Measurements from ENCODE around the gene PPIE.

Gene PPIE

DNA sequence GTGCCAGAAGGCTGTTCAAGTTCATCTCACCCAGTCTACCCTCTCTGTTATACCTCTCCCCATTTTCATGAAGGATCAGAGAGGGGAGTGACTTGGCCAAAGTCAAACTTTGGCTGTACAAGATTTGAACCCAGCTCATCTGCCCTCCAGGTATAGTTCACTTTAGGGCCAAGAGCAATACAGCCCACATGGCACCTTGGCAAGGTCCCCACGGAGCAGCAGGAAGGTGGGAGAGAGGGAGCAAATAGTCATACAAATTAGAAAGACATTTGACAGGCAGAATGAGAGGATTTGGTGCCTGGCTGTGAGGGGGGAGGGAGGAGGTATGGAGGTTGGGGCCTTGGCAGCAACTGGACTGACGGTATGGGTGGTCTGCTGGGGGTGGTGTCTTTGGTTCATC, 48.5 kb upstream of the PPIE start:
- Histone ChIP-seq H3K9ac (ENCODE audit: low read length) (no peak overlapping the region), H3K27me3 (ENCODE audit: low read length) (no peaks in the 10 kb centered on the region), H3K9me2 (replicated peaks; ENCODE audit: insufficient read depth, low read length) (no peaks in the 10 kb centered on the region), H3K4me2 (ENCODE audit: low read depth, low read length, poor library complexity, severe bottlenecking) (no peak overlapping the region), H3K4me3 (ENCODE audit: insufficient read depth, low read length, poor library complexity, severe bottlenecking) (no peak overlapping the region), H2AFZ (ENCODE audit: low read depth, low read length, severe bottlenecking) (no peak overlapping the region), H3K36me3 (ENCODE audit: low read length) (no peaks in the 10 kb centered on the region), H3K9me3 (ENCODE audit: insufficient read depth, low read length) (no peaks in the 10 kb centered on the region), H4K20me1 (ENCODE audit: low read depth, low read length) (no peaks in the 10 kb centered on the region), H3F3A (ENCODE audit: insufficient read depth) (no peaks in the 10 kb centered on the region), H3K27ac (ENCODE audit: low read depth, low read length) (no peak overlapping the region), H3K79me2 (ENCODE audit: insufficient read depth, low read length) (no peaks in the 10 kb centered on the region)
- TF ChIP-seq, protein P1, sequence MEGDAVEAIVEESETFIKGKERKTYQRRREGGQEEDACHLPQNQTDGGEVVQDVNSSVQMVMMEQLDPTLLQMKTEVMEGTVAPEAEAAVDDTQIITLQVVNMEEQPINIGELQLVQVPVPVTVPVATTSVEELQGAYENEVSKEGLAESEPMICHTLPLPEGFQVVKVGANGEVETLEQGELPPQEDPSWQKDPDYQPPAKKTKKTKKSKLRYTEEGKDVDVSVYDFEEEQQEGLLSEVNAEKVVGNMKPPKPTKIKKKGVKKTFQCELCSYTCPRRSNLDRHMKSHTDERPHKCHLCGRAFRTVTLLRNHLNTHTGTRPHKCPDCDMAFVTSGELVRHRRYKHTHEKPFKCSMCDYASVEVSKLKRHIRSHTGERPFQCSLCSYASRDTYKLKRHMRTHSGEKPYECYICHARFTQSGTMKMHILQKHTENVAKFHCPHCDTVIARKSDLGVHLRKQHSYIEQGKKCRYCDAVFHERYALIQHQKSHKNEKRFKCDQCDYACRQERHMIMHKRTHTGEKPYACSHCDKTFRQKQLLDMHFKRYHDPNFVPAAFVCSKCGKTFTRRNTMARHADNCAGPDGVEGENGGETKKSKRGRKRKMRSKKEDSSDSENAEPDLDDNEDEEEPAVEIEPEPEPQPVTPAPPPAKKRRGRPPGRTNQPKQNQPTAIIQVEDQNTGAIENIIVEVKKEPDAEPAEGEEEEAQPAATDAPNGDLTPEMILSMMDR (IDR thresholded peaks at IDR 0.05; ENCODE audit: insufficient read depth, low read length, poor library complexity, severe bottlenecking), result no peak

DNA sequence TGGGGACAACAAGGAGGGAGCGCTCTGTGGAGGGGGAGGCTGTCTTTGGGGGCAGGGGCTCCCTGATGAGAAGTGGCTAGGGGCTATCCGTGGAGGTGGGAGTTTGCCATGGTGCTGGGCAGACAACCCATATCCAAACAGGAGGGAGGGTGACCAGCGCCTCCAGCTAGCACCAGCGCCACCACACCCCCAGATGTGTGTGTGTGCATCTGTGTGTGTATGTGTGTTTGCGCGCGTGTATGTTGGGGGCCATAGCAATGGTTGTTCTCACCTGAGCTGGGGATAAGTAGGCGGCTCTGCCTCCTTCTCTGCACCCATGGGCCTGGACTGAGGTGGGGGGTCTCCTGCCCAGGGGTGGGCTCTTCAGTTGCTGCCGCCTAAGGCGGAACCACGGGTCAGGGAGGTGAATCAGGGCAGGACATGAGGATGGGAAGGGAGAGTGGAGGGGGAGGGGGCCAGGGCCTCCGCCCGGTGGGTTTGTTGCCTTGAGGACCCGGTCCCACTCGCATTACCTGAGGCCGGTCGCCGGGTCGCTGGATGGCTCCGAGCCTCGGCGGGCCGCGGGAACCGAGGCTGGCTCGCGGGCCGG, 47.8 kb upstream of the PPIE start:
- Histone ChIP-seq H2AFZ (ENCODE audit: low read depth, low read length, severe bottlenecking) (no peak overlapping the region), H3K79me2 (ENCODE audit: insufficient read depth, low read length) (no peaks in the 10 kb centered on the region), H3K36me3 (ENCODE audit: low read length) (no peaks in the 10 kb centered on the region), H3K9me3 (ENCODE audit: insufficient read depth, low read length) (no peaks in the 10 kb centered on the region), H3K27ac (ENCODE audit: low read depth, low read length) (no peak overlapping the region), H3K4me2 (ENCODE audit: low read depth, low read length, poor library complexity, severe bottlenecking) (peak overlapping the region; percentile 51), H3K4me3 (ENCODE audit: insufficient read depth, low read length, poor library complexity, severe bottlenecking) (no peak overlapping the region), H3K9me2 (replicated peaks; ENCODE audit: insufficient read depth, low read length) (no peaks in the 10 kb centered on the region), H3K27me3 (ENCODE audit: low read length) (no peaks in the 10 kb centered on the region), H3K9ac (ENCODE audit: low read length) (no peak overlapping the region), H4K20me1 (ENCODE audit: low read depth, low read length) (no peaks in the 10 kb centered on the region), H3F3A (ENCODE audit: insufficient read depth) (no peaks in the 10 kb centered on the region)
- TF ChIP-seq, protein P1 (IDR thresholded peaks at IDR 0.05; ENCODE audit: insufficient read depth, low read length, poor library complexity, severe bottlenecking), result no peak
- TF ChIP-seq EZH2phosphoT487 (conservative IDR thresholded peaks at IDR 0.05; ENCODE audit: low read length), result no peak

DNA sequence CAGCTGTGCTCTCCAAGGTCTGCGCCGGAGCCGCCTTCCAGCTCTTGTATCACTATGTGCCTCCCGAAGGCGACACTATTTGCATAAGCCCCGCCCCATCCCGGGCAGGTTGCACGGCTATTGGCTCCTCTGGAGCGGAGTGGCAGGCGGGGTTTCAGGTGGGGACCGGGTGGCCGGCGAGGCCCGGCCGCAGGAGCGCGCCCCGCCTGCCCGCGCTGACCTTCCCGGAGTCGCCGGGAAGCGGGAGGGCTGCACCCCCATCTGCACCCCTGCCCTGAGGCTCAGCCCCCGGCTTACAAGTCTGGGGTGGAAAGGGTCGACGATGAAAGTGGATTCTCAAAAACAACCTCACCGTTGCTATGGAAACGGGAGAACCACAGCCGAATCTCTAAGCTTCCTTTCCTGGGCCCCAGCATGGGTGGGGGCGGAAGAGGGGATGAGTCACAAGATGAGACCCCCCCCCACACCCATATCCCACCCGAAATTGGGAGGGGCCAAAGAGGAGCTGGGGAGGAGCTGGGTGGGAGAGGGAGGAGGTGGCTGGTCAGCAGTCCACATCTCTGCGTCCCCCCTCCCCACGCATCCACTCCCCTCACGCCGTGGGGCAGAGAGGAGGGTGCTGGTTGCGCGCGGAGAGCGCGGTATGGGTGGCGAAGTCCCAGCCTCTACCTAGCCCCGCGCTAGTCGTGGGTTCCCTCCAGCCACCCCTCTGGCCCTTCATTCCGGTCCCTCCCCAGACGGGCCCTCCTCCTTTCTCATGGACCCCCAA, 47.1 kb upstream of the PPIE start, which contains the start of gene HPCAL4:
HPCAL4 (minus strand) TSS at position 51 of the 769 bp plus-strand sequence. CDS start 6,830 bp downstream, outside the sequence.
- no peaks in the 10 kb centered on the region for H4K20me1 ChIP-seq (ENCODE audit: low read depth, low read length)
- peak within 1 kb of the TSS; percentile 46 for H3K4me3 ChIP-seq (ENCODE audit: insufficient read depth, low read length, poor library complexity, severe bottlenecking)
- no peak within 1 kb of the TSS for H3K27ac ChIP-seq (ENCODE audit: low read depth, low read length)
- no peak within 1 kb of the TSS for H2AFZ ChIP-seq (ENCODE audit: low read depth, low read length, severe bottlenecking)
- no peak within 1 kb of the TSS for H3K9ac ChIP-seq (ENCODE audit: low read length)
- no peak for TF ChIP-seq EZH2phosphoT487 (conservative IDR thresholded peaks at IDR 0.05; ENCODE audit: low read length)
- TF ChIP-seq, protein P1 (IDR thresholded peaks at IDR 0.05; ENCODE audit: insufficient read depth, low read length, poor library complexity, severe bottlenecking), result no peak
- no peaks in the 10 kb centered on the region for H3K36me3 ChIP-seq (ENCODE audit: low read length)
- H3K4me2 ChIP-seq (ENCODE audit: low read depth, low read length, poor library complexity, severe bottlenecking), result peak within 1 kb of the TSS; percentile 51
- no peaks in the 10 kb centered on the region for H3K27me3 ChIP-seq (ENCODE audit: low read length)
- no peaks in the 10 kb centered on the region for H3F3A ChIP-seq (ENCODE audit: insufficient read depth)
- no peaks in the 10 kb centered on the region for H3K9me2 ChIP-seq (replicated peaks; ENCODE audit: insufficient read depth, low read length)
- no peaks in the 10 kb centered on the region for H3K9me3 ChIP-seq (ENCODE audit: insufficient read depth, low read length)
- H3K79me2 ChIP-seq (ENCODE audit: insufficient read depth, low read length), result no peaks in the 10 kb centered on the region
